Activated T-helper 1 cell treated with Interleukin-2 at 50 U/mL for 16 hours (primary cell): ENCODE results near the gene SULT2B1.

Source experiments
- DNase-seq: peaks from one replicate; pipeline ENCODE4 v3.0.0-alpha.2; 2020; ENCODE audit warnings: low read depth

Gene SULT2B1

DNA sequence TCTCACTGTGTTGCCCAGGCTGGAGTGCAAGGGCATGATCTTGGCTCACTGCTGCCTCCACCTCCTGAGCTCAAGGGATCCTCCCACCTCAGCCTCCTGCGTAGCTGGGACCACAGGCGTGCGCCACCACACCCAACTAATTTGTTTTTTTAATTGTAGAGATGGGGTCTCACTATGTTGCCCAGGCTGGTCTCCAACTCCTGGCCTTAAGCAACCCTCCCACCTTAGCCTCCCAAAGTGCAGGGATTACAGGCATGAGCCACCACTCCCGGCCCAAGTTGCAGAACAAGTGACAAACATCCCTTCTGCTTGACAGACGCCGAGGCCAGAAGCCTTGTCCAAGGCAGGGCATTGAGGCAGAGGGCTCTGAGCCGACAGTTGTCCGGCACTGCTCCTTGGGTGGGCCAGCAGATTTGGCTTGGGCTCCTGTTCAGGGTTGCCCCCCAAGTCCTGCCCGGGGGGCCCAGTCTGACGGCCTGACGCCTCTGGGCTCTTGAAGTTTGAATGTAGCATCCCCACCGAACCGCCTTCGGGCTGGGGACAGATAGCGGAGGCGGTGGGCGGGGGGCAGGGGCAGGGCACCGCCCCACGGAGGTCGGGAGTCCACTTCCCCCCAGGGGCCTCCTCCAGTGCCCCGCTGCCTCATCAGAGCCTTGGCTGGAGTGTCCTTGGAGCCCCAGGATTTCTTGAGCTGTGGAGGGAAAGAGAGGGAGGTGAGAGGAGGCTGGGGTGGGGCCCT, 48.9 kb downstream of the SULT2B1 start:
- DNase-seq: no peak

DNA sequence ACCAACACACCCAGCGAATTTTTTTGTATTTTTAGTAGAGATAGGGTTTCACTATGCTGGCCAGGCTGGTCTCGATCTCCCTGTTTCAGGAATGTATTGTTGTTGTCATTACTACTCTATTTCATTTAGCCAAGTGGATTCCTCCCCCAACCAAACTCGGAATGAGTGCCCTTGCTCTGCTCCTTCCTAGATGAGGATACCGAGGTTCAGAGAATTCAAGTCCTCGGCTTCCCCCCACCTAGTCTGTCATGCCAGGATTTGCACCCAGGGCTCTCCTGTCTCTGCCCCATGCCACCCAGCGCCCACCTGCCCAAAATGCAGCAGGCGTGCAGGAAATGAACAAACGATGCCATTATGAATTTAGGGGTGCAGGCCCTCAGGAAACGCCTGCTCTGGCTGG, 51.0 kb downstream of the SULT2B1 start:
- DNase-seq: no peak

GRCh38 chr19:48603449-48603848, 51.5 kb downstream of the SULT2B1 start:
- no peak for DNase-seq

DNA sequence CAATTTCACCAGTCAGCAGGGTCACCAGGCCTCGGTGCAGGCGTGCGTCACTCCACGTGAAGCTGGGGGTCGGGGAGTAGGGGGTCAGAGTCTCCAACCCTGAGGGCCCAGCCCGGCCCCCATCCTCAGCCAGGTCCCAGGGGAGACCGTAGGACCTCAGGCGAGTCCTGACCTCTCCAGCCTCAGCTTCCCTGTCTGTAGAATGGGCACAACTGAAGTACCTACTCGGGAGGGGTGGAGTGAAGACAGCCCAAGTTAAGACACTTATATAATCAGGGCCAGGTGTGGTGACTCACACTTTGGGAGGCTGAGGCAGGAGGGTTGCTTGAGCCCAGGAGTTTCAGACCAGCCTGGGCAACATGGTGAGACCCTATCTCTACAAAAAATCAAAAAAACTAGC, 51.9 kb downstream of the SULT2B1 start:
- DNase-seq: no peak

GRCh38 chr19:48606463-48607358, 54.7 kb downstream of the SULT2B1 start, which contains the start of gene SPACA4:
SPACA4 (plus strand) TSS chr19:48606742; CDS start chr19:48606979, 237 bp downstream.
- DNase-seq: no peak

GRCh38 chr19:48607359-48607755, 55.4 kb downstream of the SULT2B1 start:
- DNase-seq: no peak

GRCh38 chr19:48608798-48609263, 56.9 kb downstream of the SULT2B1 start:
- DNase-seq: no peak

- no peak for DNase-seq
These were observed 57.7 kb downstream of the SULT2B1 start for GRCh38 chr19:48609571-48610108.

- no peak for DNase-seq
These were observed 59.9 kb downstream of the SULT2B1 start for GRCh38 chr19:48611872-48612271.

- no peak for DNase-seq
These were observed 61.3 kb downstream of the SULT2B1 start for GRCh38 chr19:48613024-48613851.

- DNase-seq: no peak
These were observed 62.0 kb downstream of the SULT2B1 start for GRCh38 chr19:48613852-48614435.

DNA sequence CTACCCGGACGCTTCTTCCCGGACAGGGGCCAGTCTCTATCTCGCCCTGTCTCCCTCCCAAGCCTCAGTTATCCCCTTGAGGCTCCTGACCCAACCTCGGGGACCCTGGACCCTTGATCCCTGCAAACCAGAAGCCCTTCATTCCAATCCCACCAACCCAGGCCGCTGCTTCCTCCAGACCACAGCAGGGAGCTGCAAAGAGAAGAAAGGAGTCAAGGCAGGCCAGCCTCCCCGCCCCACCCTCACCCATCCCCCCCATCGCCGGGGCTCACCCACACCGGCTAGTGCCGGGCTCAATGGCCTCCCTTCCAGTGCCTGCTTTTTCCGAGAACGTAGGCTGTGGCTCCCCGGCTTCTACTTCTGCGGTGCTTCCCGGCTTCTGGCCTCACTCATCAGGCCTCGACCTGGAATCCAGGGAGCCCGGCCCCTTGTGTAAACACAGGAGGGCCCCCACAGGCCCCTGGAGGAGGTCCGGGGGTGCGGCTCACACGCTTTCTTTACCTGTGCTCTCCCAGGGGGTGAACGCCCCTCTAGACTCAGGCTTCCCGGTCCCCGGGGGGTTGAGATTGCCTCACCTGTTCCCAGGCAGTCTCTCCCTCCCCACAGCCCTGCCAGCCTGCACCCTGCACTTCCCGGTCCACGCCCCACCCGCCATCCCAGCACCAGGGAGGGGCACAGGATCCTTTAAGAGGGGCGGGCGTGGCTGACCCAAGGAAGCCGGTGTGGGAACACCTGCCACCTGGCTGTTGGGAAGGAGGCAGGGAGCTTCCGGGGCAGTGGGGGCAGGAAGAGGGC, 62.7 kb downstream of the SULT2B1 start, which contains the start of gene FAM83E:
Gene FAM83E (minus strand): TSS at position 641 of the 795 bp plus-strand sequence. CDS start 1,704 bp downstream, outside the sequence.
- DNase-seq: no peak

DNA sequence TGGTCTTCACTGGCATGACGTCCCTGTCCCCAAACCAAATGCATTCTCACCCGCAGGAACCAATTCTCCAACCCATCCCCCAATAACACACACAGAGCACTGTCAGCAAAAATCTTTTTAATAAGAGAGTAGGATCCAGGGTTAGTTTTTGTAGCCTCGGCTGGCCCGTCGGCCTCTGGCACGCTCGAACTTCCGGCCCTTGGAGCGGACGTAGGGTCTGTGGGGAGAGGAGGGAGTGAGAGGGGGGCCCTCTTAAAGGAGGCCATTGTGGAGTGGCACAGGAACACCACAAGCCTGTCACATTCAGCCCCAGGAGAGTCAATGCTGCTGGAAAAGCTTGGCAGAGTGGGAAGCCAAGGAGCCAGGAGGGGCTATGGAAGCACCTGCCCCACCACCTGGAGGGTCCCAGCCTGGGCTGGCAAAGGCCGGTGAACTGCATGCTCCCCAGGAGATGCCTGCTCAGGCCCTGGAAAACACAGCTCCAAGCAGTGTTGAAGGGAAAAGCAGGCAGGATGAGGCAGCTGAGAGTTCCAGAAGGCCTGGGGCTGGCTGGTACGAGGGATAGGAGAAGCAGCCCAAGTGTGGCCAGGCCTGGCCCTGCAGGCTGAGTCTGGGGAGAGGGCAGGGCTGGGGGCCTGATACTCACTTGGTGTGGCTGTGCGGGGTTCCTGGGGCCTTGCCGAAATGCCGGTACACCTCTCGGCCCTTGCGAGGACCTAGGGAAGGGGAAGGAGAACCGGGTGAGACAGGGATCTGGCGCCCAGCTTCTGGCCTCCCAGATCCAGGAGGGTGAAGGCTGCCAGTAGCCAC, 63.5 kb downstream of the SULT2B1 start:
- no peak for DNase-seq

DNA sequence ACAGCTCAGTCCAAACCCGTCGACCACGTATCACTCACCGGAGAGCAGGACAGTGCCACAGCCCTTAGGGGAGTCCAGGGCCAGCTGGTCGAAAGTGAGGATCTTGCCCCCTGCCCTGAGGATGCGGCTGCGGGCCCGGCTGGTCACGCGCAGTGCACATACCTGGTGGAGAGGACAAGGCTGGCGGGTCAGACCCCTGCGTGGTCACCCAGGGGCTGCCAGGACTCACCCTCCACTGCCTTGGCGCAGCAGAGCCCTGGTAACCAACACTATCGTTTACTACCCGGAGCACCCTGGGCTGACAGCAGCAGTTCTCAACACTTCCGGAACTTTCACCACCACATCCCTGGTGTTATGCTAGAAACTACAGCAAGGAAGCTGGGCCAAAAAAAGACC, 64.1 kb downstream of the SULT2B1 start:
- DNase-seq: no peak

- DNase-seq: no peak
These were observed 64.6 kb downstream of the SULT2B1 start for GRCh38 chr19:48616491-48617056.

DNA sequence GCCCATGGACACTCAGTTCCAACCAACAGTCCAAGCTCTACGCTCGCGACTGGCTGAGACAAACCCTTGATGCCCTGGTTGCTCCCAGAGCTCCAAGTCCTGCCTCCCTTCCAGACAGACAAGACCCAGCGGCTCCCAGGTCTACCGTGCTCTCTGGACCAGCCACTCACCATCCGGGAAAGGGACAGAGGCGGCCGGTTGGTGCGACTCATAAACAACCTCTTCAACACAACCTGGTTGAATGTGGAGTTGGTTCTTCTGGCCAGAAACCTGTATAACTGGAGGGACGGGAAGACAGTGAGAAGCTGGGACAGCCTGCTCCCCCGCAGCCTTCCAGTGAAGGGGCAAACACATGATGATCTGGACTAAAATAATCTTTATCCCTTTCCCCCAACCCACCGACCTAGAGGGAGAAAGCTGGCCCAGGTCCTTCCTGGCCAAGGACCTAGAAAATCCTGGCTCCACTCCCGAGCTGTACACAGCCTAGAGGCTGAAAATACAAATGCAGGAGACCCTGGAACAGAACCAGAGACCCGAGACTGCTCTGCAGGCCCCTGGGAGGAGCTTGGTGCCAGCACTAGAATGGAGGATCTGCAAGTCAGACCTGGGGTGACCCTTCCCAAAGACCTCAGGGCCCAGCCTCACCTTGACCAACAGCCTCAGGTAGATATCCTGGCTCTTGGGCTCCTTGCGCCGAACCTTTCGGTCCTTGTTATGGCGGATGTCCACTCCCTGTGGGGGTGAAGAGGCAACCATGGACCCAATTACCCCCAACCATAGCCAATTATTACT, 65.4 kb downstream of the SULT2B1 start:
- DNase-seq: no peak

DNA sequence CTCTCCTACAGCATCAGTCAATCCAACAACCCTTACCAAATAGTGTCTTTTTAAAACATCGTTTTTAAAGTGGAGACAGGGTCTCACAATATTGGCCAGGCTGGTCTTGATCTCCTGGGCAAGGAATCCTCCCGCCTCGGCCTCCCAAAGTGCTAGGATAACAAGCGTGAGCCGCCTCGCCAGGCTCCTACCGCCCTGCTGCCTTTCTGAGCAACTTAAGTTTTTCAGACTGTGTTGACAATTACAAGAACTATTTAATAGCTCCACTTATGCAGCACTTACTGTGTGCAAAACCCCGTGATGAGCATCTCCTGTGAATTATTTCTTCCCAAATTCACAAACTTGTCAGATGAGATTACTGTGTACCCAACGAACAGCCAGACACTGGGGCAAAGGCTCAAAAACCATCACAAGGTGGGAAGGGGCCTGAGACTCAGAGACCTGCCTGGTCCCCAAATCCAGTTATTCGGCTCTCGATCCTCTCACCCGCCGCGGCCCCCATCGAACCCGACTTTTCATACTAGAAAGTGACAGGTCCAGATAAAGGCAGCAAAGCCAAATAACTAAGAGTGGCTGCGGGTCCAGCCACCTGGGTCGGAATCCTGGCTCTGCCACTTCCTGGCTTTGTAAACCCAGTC, 66.4 kb downstream of the SULT2B1 start:
- no peak for DNase-seq
